Prostate gland (tissue), 2 donors: ENCODE results near the gene VAV1.

Experiments used
- CTCF ChIP-seq, 4 experiments: fragments of 200-600 bp in 2 of 4; fragments of 450-650 bp in 2 of 4; sonication (generic) in 2 of 4; IDR thresholded peaks; 1 replicate in 3 of 4; 2 replicates in 1 of 4; pipeline ENCODE4 v1.5.1; 2016 to 2019; ENCODE audit warnings: antibody characterized with exemption in 4 of 4, mild to moderate bottlenecking in 2 of 4, moderate library complexity in 2 of 4
- POLR2AphosphoS5 ChIP-seq: sonication (generic); formaldehyde crosslinking; IDR thresholded peaks from one replicate; pipeline ENCODE4 v1.6.1; 2017; ENCODE audit warnings: antibody characterized with exemption

DNA sequence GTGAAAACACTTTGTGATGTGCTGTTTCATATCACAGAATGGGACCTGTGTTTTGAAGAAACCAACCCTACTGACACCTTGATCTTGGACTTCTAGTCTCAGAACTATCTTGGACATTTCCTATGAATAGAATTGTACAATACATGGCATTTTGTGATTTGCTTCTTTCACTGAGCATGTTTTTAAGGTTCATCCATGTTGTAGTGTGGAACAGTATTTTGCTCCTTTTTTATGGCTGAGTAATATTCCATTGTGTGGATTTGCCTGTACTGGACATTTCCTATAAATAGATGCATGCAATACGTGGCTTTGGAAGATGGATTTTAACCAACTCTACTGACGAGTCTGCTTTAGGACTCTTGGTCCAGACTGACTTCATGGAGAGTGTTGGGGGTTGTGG is 46.8 kb downstream of the VAV1 start:
- TF ChIP-seq POLR2AphosphoS5 = no peak
- no peak for TF ChIP-seq CTCF (IDR thresholded peaks at IDR 0.05)
